ENCODE results near the gene TMEM217.

The TMEM217 gene

DNA sequence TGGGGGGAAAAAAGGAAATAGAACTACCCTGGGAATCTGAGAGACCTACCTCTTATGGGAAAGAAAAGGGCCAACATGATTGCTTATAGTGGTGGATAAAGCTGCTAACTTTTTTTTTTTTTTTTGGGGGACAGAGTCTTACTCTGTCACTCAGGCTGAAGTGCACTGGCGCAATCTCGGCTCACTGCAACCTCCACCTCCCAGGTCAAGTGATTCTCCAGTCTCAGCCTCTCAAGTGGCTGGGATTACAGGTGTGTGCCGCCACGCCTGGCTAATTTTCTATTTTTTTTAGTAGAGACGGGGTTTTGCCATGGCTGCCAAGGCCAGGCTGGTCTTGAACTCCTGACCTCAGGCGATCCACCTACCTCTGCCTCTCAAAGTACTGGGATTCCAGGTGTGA is 39.9 kb downstream of the TMEM217 start:
- H3K36me3 ChIP-seq (ENCODE audit: control insufficient read depth, insufficient read depth, low read length): no peaks in the 10 kb centered on the region
- H3K4me1 ChIP-seq (ENCODE audit: control insufficient read depth, insufficient read depth, low read length): no peaks in the 10 kb centered on the region
- WGBS, 2 experiments: 93% methylated on average over 6 of the region's 6 CpGs
- H3K27me3 ChIP-seq (ENCODE audit: control insufficient read depth, insufficient read depth, low read length, poor library complexity, severe bottlenecking): no peaks in the 10 kb centered on the region
- H3K27ac ChIP-seq (ENCODE audit: insufficient read depth, low read depth, low read length, poor library complexity, severe bottlenecking): no peak overlapping the region
- H3K4me3 ChIP-seq (ENCODE audit: insufficient read depth, low read depth, low read length): no peak overlapping the region
- no peaks in the 10 kb centered on the region for H3K9me3 ChIP-seq (ENCODE audit: control insufficient read depth, low read length)

- H3K4me1 ChIP-seq (ENCODE audit: control insufficient read depth, insufficient read depth, low read length): no peaks in the 10 kb centered on the region
- no peaks in the 10 kb centered on the region for H3K27me3 ChIP-seq (ENCODE audit: control insufficient read depth, insufficient read depth, low read length, poor library complexity, severe bottlenecking)
- WGBS, 2 experiments: 94 to 95% methylated on average over 9 of the region's 9 CpGs
- no peak overlapping the region for H3K27ac ChIP-seq (ENCODE audit: insufficient read depth, low read depth, low read length, poor library complexity, severe bottlenecking)
- H3K9me3 ChIP-seq (ENCODE audit: control insufficient read depth, low read length): no peaks in the 10 kb centered on the region
- H3K36me3 ChIP-seq (ENCODE audit: control insufficient read depth, insufficient read depth, low read length): no peaks in the 10 kb centered on the region
- no peak overlapping the region for H3K4me3 ChIP-seq (ENCODE audit: insufficient read depth, low read depth, low read length)
These were observed 45.7 kb downstream of the TMEM217 start for GRCh38 chr6:37212268-37212667.

GRCh38 chr6:37210313-37210968 is 47.5 kb downstream of the TMEM217 start:
- no peaks in the 10 kb centered on the region for H3K27me3 ChIP-seq (ENCODE audit: control insufficient read depth, insufficient read depth, low read length, poor library complexity, severe bottlenecking)
- no peaks in the 10 kb centered on the region for H3K36me3 ChIP-seq (ENCODE audit: control insufficient read depth, insufficient read depth, low read length)
- no peaks in the 10 kb centered on the region for H3K4me1 ChIP-seq (ENCODE audit: control insufficient read depth, insufficient read depth, low read length)
- H3K9me3 ChIP-seq (ENCODE audit: control insufficient read depth, low read length): no peaks in the 10 kb centered on the region
- no peak overlapping the region for H3K27ac ChIP-seq (ENCODE audit: insufficient read depth, low read depth, low read length, poor library complexity, severe bottlenecking)
- WGBS, 2 experiments: 69 to 72% methylated on average over 6 to 7 of the region's 7 CpGs
- H3K4me3 ChIP-seq (ENCODE audit: insufficient read depth, low read depth, low read length): no peak overlapping the region

- Histone ChIP-seq H3K9me3 (ENCODE audit: control insufficient read depth, low read length) (no peaks in the 10 kb centered on the region), H3K36me3 (ENCODE audit: control insufficient read depth, insufficient read depth, low read length) (no peaks in the 10 kb centered on the region), H3K27ac (ENCODE audit: insufficient read depth, low read depth, low read length, poor library complexity, severe bottlenecking) (no peak overlapping the region), H3K4me3 (ENCODE audit: insufficient read depth, low read depth, low read length) (no peak overlapping the region), H3K27me3 (ENCODE audit: control insufficient read depth, insufficient read depth, low read length, poor library complexity, severe bottlenecking) (no peaks in the 10 kb centered on the region), H3K4me1 (ENCODE audit: control insufficient read depth, insufficient read depth, low read length) (no peaks in the 10 kb centered on the region)
- WGBS, 2 experiments: 94% methylated on average over 12 of the region's 12 CpGs
These were observed 48.3 kb downstream of the TMEM217 start for GRCh38 chr6:37209461-37210205.

DNA sequence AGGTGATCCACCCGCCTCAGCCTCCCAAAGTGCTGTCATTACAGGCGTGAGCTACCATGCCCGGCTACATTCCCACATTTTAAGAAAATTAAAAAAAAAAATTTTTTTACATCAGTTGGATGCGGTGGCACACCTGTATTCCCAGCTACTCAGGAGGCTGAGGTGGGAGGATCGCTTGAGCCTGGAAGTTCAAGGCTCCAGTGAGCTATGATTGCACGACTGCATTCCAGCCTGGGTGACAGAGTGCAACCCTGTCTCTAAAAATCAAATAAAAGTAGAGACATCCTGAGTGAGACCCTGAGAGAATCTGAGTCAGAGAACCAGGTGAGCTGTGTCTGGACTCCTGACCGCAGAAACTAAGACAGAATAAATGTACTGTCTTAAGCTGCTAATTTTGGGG is 49.2 kb downstream of the TMEM217 start:
- WGBS, 2 experiments: 92 to 93% methylated on average over 7 of the region's 7 CpGs
- Histone ChIP-seq H3K36me3 (ENCODE audit: control insufficient read depth, insufficient read depth, low read length) (no peaks in the 10 kb centered on the region), H3K27ac (ENCODE audit: insufficient read depth, low read depth, low read length, poor library complexity, severe bottlenecking) (no peak overlapping the region), H3K4me1 (ENCODE audit: control insufficient read depth, insufficient read depth, low read length) (no peaks in the 10 kb centered on the region), H3K9me3 (ENCODE audit: control insufficient read depth, low read length) (no peaks in the 10 kb centered on the region), H3K4me3 (ENCODE audit: insufficient read depth, low read depth, low read length) (no peak overlapping the region), H3K27me3 (ENCODE audit: control insufficient read depth, insufficient read depth, low read length, poor library complexity, severe bottlenecking) (no peaks in the 10 kb centered on the region)

DNA sequence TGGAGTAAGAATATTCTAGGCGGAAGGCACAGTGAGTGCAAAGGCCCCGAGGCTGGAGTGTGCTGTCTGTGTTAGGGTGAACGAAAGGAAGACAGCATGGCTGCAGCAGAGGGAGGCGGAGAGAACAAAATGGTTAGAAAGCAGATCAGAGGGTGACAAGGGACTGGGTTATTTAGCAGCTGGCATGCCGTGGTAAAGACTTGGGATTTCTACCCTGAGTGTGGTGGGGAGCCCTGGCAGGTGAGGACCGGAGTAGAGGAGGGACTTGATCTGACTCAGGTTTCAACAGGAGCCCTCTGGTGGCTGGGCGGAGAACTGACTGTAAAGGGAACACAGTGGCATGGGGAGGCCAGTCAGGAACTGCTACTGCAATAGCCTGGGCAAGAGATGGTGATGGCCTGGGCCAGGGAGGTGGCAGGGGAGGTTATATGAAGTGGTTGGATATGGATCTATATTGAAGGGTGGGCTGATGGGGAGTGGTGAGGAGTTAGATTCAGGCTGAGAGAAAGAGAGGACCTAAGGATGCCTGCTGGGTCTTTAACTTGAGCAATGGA is 50.0 kb downstream of the TMEM217 start:
- no peaks in the 10 kb centered on the region for H3K27me3 ChIP-seq (ENCODE audit: control insufficient read depth, insufficient read depth, low read length, poor library complexity, severe bottlenecking)
- H3K9me3 ChIP-seq (ENCODE audit: control insufficient read depth, low read length): no peaks in the 10 kb centered on the region
- no peak overlapping the region for H3K27ac ChIP-seq (ENCODE audit: insufficient read depth, low read depth, low read length, poor library complexity, severe bottlenecking)
- no peaks in the 10 kb centered on the region for H3K4me1 ChIP-seq (ENCODE audit: control insufficient read depth, insufficient read depth, low read length)
- 64 to 65% methylated on average over 7 of the region's 7 CpGs for WGBS, 2 experiments
- no peaks in the 10 kb centered on the region for H3K36me3 ChIP-seq (ENCODE audit: control insufficient read depth, insufficient read depth, low read length)
- no peak overlapping the region for H3K4me3 ChIP-seq (ENCODE audit: insufficient read depth, low read depth, low read length)

GRCh38 chr6:37206622-37207021 is 51.3 kb downstream of the TMEM217 start:
- Histone ChIP-seq H3K27me3 (ENCODE audit: control insufficient read depth, insufficient read depth, low read length, poor library complexity, severe bottlenecking) (no peaks in the 10 kb centered on the region), H3K9me3 (ENCODE audit: control insufficient read depth, low read length) (no peaks in the 10 kb centered on the region), H3K4me3 (ENCODE audit: insufficient read depth, low read depth, low read length) (no peak overlapping the region), H3K36me3 (ENCODE audit: control insufficient read depth, insufficient read depth, low read length) (no peaks in the 10 kb centered on the region), H3K27ac (ENCODE audit: insufficient read depth, low read depth, low read length, poor library complexity, severe bottlenecking) (no peak overlapping the region), H3K4me1 (ENCODE audit: control insufficient read depth, insufficient read depth, low read length) (no peaks in the 10 kb centered on the region)
- WGBS, 2 experiments: 90 to 93% methylated on average over 9 of the region's 9 CpGs

GRCh38 chr6:37205997-37206340 is 52.0 kb downstream of the TMEM217 start:
- Histone ChIP-seq H3K36me3 (ENCODE audit: control insufficient read depth, insufficient read depth, low read length) (no peaks in the 10 kb centered on the region), H3K9me3 (ENCODE audit: control insufficient read depth, low read length) (no peaks in the 10 kb centered on the region), H3K4me1 (ENCODE audit: control insufficient read depth, insufficient read depth, low read length) (no peaks in the 10 kb centered on the region), H3K27me3 (ENCODE audit: control insufficient read depth, insufficient read depth, low read length, poor library complexity, severe bottlenecking) (no peaks in the 10 kb centered on the region), H3K4me3 (ENCODE audit: insufficient read depth, low read depth, low read length) (no peak overlapping the region), H3K27ac (ENCODE audit: insufficient read depth, low read depth, low read length, poor library complexity, severe bottlenecking) (no peak overlapping the region)
- 96 to 100% methylated on average over 4 of the region's 4 CpGs for WGBS, 2 experiments

GRCh38 chr6:37205175-37205996 is 52.6 kb downstream of the TMEM217 start:
- H3K4me1 ChIP-seq (ENCODE audit: control insufficient read depth, insufficient read depth, low read length): no peaks in the 10 kb centered on the region
- H3K36me3 ChIP-seq (ENCODE audit: control insufficient read depth, insufficient read depth, low read length): no peaks in the 10 kb centered on the region
- no peaks in the 10 kb centered on the region for H3K9me3 ChIP-seq (ENCODE audit: control insufficient read depth, low read length)
- H3K27ac ChIP-seq (ENCODE audit: insufficient read depth, low read depth, low read length, poor library complexity, severe bottlenecking): no peak overlapping the region
- 78 to 80% methylated on average over 13 of the region's 13 CpGs for WGBS, 2 experiments
- no peaks in the 10 kb centered on the region for H3K27me3 ChIP-seq (ENCODE audit: control insufficient read depth, insufficient read depth, low read length, poor library complexity, severe bottlenecking)
- H3K4me3 ChIP-seq (ENCODE audit: insufficient read depth, low read depth, low read length): no peak overlapping the region
